Lower leg skin (tissue), 4 donors: ENCODE data around the gene RPF1. TPM values are rescaled to one million over a fixed set of nuclear protein-coding genes. Genes with fewer than 3 reads are reported as not detected.
"Not testable (repeated sequence)": the region's sequence is repeated elsewhere in the genome, so short reads cannot be mapped to it uniquely, and the experiment has no call there.

ENCODE experiments used
- DNase-seq, 2 donors: peaks; one replicate each; pipeline ENCODE4 v3.0.0-alpha.2; 2019; ENCODE audit warnings: low spot score in 2 of 2
- H3K4me3 ChIP-seq: fragments of 200-600 bp; sonication (generic); 2 replicates; pipeline ENCODE4 v1.5.1; 2017; ENCODE audit warnings: mild to moderate bottlenecking, low read depth; ENCODE audit not compliant: poor library complexity, severe bottlenecking
- POLR2A ChIP-seq, 2 donors: fragments of 450-650 bp; IDR thresholded peaks; one replicate each; pipeline ENCODE4 v1.6.1; 2016 to 2017; ENCODE audit warnings: antibody characterized with exemption in 2 of 2, mild to moderate bottlenecking in 1 of 2, moderate library complexity in 1 of 2
- WGBS, 2 donors: methylation state at CpG; one replicate each; pipeline ENCODE4 v1.1.5; 2018; 5-methylcytosine and 5-hydroxymethylcytosine counted together
- intact Hi-C: fragments of 100-400 bp; cut with DNase I; formaldehyde crosslinking; loops from one replicate; pipeline ENCODE4 v1.15.0; 2023; ENCODE audit warnings: low total_unique reads
- total RNA-seq, 4 donors: library from RNA; depleted of rRNA; stranded (reverse); fragments of >200 nt; gene quantifications; one replicate each; pipeline ENCODE4 v1.1.0, GENCODE V29; 2016
- TF ChIP-seq, protein P1 (sequence below), 3 donors: fragments of 450-650 bp; IDR thresholded peaks; one replicate each; pipeline ENCODE4 v1.5.1; 2016; ENCODE audit warnings: antibody characterized with exemption in 3 of 3, mild to moderate bottlenecking in 3 of 3, moderate library complexity in 2 of 3

Gene RPF1
- total RNA-seq, 4 donors from 2014 or later: 30.8 to 46.0 (median 37.6) TPM

DNA sequence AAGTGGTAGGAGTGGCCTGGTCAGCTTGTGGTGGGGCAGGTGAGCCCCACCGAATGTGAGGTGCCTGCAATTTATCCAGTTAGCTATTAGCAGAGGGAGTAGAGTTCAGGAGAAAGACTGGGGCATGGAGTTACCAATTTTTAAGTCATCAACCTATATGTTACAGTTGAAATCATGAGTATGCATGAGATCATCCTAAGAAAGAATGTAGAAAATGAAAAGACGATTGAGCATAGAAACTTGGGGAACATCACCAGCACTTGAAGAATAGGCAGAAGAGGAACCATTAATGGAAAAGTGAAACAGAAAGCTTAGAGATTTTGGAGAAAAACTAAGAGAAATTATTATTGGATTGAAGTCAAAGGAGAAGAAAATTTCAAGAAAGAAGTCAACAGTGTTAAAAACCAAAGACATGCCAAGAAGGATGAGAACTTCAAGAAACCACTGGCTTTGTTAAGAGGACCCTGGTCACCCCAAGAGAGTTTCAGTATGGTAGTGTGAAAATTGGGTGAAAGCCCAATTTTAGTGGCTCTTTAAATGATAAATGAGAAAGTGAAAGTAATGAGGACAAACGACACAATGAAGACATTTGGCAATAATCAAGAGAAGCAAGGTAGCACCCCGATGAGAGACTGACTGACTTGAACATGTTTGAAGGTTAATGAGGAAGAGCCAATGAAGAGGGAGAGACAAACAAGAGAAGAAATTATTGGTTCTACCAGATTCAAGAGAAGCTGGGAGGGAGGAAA lies 44.1 kb upstream of the RPF1 start:
- intact Hi-C loops: loop anchor here (10.0 kb wide), 2 partner anchors 300 to 320 kb away; no protein-coding TSS in a partner anchor
- WGBS, 2 donors: 35 to 44% methylated on average over 4 of the region's 4 CpGs
- DNase-seq: no peak
- TF ChIP-seq, protein P1, sequence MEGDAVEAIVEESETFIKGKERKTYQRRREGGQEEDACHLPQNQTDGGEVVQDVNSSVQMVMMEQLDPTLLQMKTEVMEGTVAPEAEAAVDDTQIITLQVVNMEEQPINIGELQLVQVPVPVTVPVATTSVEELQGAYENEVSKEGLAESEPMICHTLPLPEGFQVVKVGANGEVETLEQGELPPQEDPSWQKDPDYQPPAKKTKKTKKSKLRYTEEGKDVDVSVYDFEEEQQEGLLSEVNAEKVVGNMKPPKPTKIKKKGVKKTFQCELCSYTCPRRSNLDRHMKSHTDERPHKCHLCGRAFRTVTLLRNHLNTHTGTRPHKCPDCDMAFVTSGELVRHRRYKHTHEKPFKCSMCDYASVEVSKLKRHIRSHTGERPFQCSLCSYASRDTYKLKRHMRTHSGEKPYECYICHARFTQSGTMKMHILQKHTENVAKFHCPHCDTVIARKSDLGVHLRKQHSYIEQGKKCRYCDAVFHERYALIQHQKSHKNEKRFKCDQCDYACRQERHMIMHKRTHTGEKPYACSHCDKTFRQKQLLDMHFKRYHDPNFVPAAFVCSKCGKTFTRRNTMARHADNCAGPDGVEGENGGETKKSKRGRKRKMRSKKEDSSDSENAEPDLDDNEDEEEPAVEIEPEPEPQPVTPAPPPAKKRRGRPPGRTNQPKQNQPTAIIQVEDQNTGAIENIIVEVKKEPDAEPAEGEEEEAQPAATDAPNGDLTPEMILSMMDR (IDR thresholded peaks at IDR 0.05): no peak
- TF ChIP-seq POLR2A (IDR thresholded peaks at IDR 0.05): no peak
- no peak overlapping the region for H3K4me3 ChIP-seq

- no peak overlapping the region for H3K4me3 ChIP-seq
- DNase-seq: no peak
- intact Hi-C loops: loop anchor here (10.0 kb wide), 2 partner anchors 302 to 318 kb away; no protein-coding TSS in a partner anchor
- TF ChIP-seq, protein P1 (IDR thresholded peaks at IDR 0.05): no peak
- no peak for TF ChIP-seq POLR2A (IDR thresholded peaks at IDR 0.05)
- 67 to 73% methylated on average over 5 of the region's 5 CpGs for WGBS, 2 donors
Measured at GRCh38 chr1:84436876-84437655, 42.0 kb upstream of the RPF1 start.

DNA sequence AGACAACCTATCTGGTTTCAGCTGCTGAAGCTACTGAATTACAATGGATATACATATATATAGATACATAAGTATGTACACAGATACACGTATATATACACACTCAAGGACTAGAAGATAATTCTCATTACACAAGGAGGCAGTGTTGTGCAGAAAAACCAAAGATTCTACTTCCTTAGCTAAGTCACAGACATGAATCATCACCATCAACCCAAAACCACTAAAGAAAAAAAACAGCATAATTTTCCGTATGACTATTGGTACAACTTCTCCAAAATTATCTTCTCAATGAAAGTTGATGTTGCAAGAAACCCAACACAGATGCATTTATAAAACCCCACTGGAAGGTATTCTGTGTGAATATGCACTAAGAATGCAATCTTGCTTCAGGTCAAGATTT lies 36.8 kb upstream of the RPF1 start:
- no peak overlapping the region for H3K4me3 ChIP-seq
- intact Hi-C loops: loop anchor here (5.0 kb wide), 1 partner anchor 165 kb away; no protein-coding TSS in a partner anchor
- 0 to 1% methylated on average over 2 of the region's 2 CpGs for WGBS, 2 donors
- TF ChIP-seq, protein P1 (IDR thresholded peaks at IDR 0.05): no peak
- no peak for DNase-seq

DNA sequence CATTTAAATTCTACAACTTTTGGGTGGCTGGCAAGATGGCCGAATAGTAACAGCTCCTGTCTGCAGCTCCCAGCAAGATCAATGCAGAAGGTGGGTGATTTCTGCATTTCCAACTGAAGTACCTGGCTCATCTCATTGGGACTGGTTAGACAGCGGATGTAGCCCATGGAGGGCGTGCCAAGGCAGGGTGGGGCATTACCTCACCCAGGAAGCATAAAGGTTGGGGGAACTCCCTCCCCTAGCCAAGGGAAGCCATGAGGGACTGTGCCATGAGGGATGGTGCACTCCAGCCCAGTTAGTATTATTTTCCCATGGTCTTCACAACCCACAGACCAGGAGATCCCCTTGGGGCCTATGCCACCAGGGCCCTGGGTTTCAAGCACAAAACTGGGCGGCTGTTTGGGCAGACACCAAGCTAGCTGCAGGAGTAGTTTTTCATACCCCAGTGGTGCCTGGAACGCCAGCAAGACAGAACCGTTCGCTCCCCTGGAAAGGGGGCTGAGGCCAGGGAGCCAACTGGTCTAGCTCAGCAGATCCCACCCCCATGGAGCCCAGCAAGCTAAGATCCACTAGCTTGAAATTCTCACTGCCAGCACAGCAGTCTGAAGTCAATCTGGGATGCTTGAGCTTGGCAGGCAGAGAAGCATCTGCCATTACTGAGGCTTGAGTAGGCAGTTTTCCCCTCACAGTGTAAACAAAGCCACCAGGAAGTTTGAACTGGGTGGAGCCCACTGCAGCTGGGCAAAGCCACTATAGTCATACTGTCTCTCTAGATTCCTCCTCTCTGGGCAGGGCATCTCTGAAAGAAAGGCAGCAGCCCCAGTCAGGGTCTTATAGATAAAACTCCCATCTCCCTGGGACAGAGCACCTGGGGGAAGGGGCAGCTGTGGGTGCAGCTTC lies 36.1 kb upstream of the RPF1 start:
- WGBS, 2 donors: 64 to 84% methylated on average over 7 of the region's 7 CpGs
- intact Hi-C loops: loop anchor here (5.0 kb wide), 1 partner anchor 164 kb away; no protein-coding TSS in a partner anchor
- DNase-seq, H3K4me3 ChIP-seq: not testable (repeated sequence)

DNA sequence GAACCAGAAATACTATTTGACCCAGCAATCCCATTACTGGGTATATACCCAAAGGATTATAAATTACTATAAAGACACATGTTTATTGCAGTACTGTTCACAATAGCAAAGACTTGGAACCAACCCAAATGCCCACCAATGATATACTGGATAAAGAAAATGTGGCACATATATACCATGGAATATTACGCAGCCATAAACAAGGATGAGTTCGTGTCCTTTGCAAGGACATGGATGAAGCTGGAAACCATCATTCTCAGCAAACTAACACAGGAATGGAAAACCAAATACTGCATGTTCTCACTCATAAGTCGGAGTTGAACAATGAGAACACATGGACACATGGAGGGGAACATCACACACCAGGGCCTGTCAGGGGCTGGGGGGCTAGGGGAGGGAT lies 30.4 kb upstream of the RPF1 start:
- intact Hi-C loops, DNase-seq, H3K4me3 ChIP-seq: not testable (repeated sequence)
- WGBS, 2 donors: 87 to 94% methylated on average over 3 of the region's 3 CpGs

- no peak for DNase-seq
- WGBS, 2 donors: 76 to 82% methylated on average over 2 of the region's 2 CpGs
- TF ChIP-seq, protein P1 (IDR thresholded peaks at IDR 0.05): no peak
- no peak for TF ChIP-seq POLR2A (IDR thresholded peaks at IDR 0.05)
- H3K4me3 ChIP-seq: no peak overlapping the region
- intact Hi-C loops: no loop called here
Measured at GRCh38 chr1:84450910-84451309, 28.2 kb upstream of the RPF1 start.
